Small intestine (tissue), 7 donors: ENCODE data around the gene IQCE. TPM values are rescaled to one million over a fixed set of nuclear protein-coding genes. Genes with fewer than 3 reads are reported as not detected.
"Not testable (repeated sequence)": the region's sequence is repeated elsewhere in the genome, so short reads cannot be mapped to it uniquely, and the experiment has no call there.

Source experiments
- DNase-seq, 2 donors: peaks; one replicate each; pipeline versions ENCODE4 v3.0.0 to v3.0.0-alpha.2; 2013
- FAIRE-seq: peaks from 2 replicates; lab custom pipeline; 2012; peaks lifted over from hg19 to GRCh38; lab: Jason Lieb, UNC
- H3K27ac ChIP-seq, 3 donors: one replicate each; pipeline ENCODE4 v1.5.1; 2013; ENCODE audit warnings: low read length in 2 of 3, mild to moderate bottlenecking in 2 of 3, control low read depth in 1 of 3, inconsistent platforms in 1 of 3, low read depth in 1 of 3, moderate library complexity in 1 of 3
- H3K27me3 ChIP-seq, 3 donors: one replicate each; pipeline ENCODE4 v1.6.1; 2013; ENCODE audit warnings: low read length in 3 of 3, inconsistent platforms in 1 of 3; ENCODE audit not compliant: control insufficient read depth in 3 of 3, insufficient read depth in 3 of 3
- H3K36me3 ChIP-seq, 3 donors: one replicate each; pipeline ENCODE4 v1.6.1; 2013; ENCODE audit warnings: low read length in 3 of 3, inconsistent platforms in 1 of 3, low read depth in 1 of 3, mild to moderate bottlenecking in 1 of 3, moderate library complexity in 1 of 3; ENCODE audit not compliant: control insufficient read depth in 3 of 3, insufficient read depth in 2 of 3
- H3K4me1 ChIP-seq, 3 donors: one replicate each; pipeline ENCODE4 v1.6.1; 2013; ENCODE audit warnings: low read length in 2 of 3, inconsistent platforms in 1 of 3, low read depth in 1 of 3, mild to moderate bottlenecking in 1 of 3, moderate library complexity in 1 of 3; ENCODE audit not compliant: control insufficient read depth in 3 of 3, insufficient read depth in 2 of 3
- H3K4me3 ChIP-seq, 3 donors: one replicate each; pipeline ENCODE4 v1.5.1; 2013; ENCODE audit warnings: low read length in 3 of 3, control low read depth in 1 of 3, inconsistent platforms in 1 of 3, low read depth in 1 of 3, mild to moderate bottlenecking in 1 of 3, moderate library complexity in 1 of 3
- H3K9me3 ChIP-seq, 2 donors: one replicate each; pipeline ENCODE4 v1.6.1; 2013; ENCODE audit warnings: low read depth in 1 of 2, low read length in 1 of 2; ENCODE audit not compliant: control insufficient read depth in 2 of 2, insufficient read depth in 1 of 2
- WGBS, 3 donors: extraction: QIAGEN DNeasy Blood & Tissue Kit; methylation state at CpG; one replicate each; pipeline ENCODE4 v1.1.7; 2013; 5-methylcytosine and 5-hydroxymethylcytosine counted together
- polyA plus RNA-seq, 4 donors: library from polyadenylated mRNA; stranded (reverse) in 3 of 4; unstranded in 1 of 4; fragments of 200-250 nt in 3 of 4; fragments of 120-200 nt in 1 of 4; gene quantifications; one replicate each; pipeline versions ENCODE4 v1.2.1 to v1.2.3, GENCODE V29; 2013
- donor health status: healthy with polysubstance abuse.
- donor health status: control.
- donor health status: control.
- donor health status: Bipolar disorder and iron deficiency.
- donor health status: healthy.

The IQCE gene
- polyA plus RNA-seq, 4 donors = 10.4 to 20.8 (median 15.5) TPM

GRCh38 chr7:2553108-2553507, 5.7 kb upstream of the IQCE start:
- H3K9me3 ChIP-seq = no peaks in the 10 kb centered on the region
- peaks cover 0 to 38% (median 2%) of the 10 kb centered on the region in 3 donors for H3K36me3 ChIP-seq
- FAIRE-seq = no peak
- WGBS, 3 donors = 94 to 96% (median 95%) methylated on average over 10 of the region's 10 CpGs
- peaks cover 3 to 18% (median 3%) of the 10 kb centered on the region in 3 donors for H3K4me1 ChIP-seq
- no peak overlapping the region for H3K27ac ChIP-seq
- no peaks in the 10 kb centered on the region for H3K27me3 ChIP-seq
- DNase-seq = no peak
- no peak overlapping the region for H3K4me3 ChIP-seq

- H3K4me1 ChIP-seq = peaks cover 3 to 24% (median 3%) of the 10 kb centered on the region in 3 donors
- no peaks in the 10 kb centered on the region for H3K9me3 ChIP-seq
- DNase-seq (peak in 1 of 2 donors; percentile 8), FAIRE-seq (no peak)
- H3K27ac ChIP-seq = peak overlapping the region in 1 of 3 donors; percentile 13
- H3K36me3 ChIP-seq = peaks cover 0 to 33% (median 2%) of the 10 kb centered on the region in 3 donors
- peak overlapping the region; percentile 63 to 92 (median 65) for H3K4me3 ChIP-seq
- H3K27me3 ChIP-seq = no peaks in the 10 kb centered on the region
- WGBS, 3 donors = 50 to 69% (median 56%) methylated on average over 16 of the region's 16 CpGs
Observed at GRCh38 chr7:2553831-2554581, 4.8 kb upstream of the IQCE start.

- 2 to 6% (median 3%) methylated on average over 10 to 12 of the region's 12 CpGs for WGBS, 3 donors
- no peaks in the 10 kb centered on the region for H3K9me3 ChIP-seq
- H3K36me3 ChIP-seq = peaks cover 0 to 30% (median 0%) of the 10 kb centered on the region in 3 donors
- no peak overlapping the region for H3K27ac ChIP-seq
- peak overlapping the region; percentile 63 to 92 (median 65) for H3K4me3 ChIP-seq
- DNase-seq (no peak), FAIRE-seq (no peak)
- H3K27me3 ChIP-seq = no peaks in the 10 kb centered on the region
- H3K4me1 ChIP-seq = peaks cover 3 to 24% (median 3%) of the 10 kb centered on the region in 3 donors
Observed at GRCh38 chr7:2554661-2555111, 4.1 kb upstream of the IQCE start.

GRCh38 chr7:2555121-2556052, 3.4 kb upstream of the IQCE start, which contains the start of gene BRAT1:
Gene BRAT1, minus strand, starts transcription at chr7:2555524. Its CDS starts 1,093 bp downstream, at chr7:2554431.
- peak within 1 kb of the TSS; percentile 88 to 98 (median 98) for H3K27ac ChIP-seq
- DNase-seq = peak; percentile 93 to 96
- no peak for FAIRE-seq
- peak within 1 kb of the TSS; percentile 63 to 92 (median 65) for H3K4me3 ChIP-seq
- 0 to 1% (median 0%) methylated on average over 60 to 79 of the region's 79 CpGs for WGBS, 3 donors
- H3K36me3 ChIP-seq = peaks cover 0 to 26% (median 0%) of the 10 kb centered on the region in 3 donors
- H3K27me3 ChIP-seq = no peaks in the 10 kb centered on the region
- peaks cover 3 to 28% (median 3%) of the 10 kb centered on the region in 3 donors for H3K4me1 ChIP-seq
- H3K9me3 ChIP-seq = no peaks in the 10 kb centered on the region

GRCh38 chr7:2559283-2559950, 638 bp downstream of the IQCE start:
- Histone ChIP-seq H3K4me3 (peak overlapping the region; percentile 61 to 72 (median 72)), H3K27me3 (no peaks in the 10 kb centered on the region), H3K36me3 (peaks cover 0 to 6% (median 0%) of the 10 kb centered on the region in 3 donors), H3K4me1 (peaks cover 0 to 20% (median 3%) of the 10 kb centered on the region in 3 donors), H3K27ac (peak overlapping the region; percentile 73 to 93 (median 88)), H3K9me3 (no peaks in the 10 kb centered on the region)
- FAIRE-seq (no peak), DNase-seq (peak; percentile 87 to 88)
- 3 to 11% (median 8%) methylated on average over 46 to 53 of the region's 53 CpGs for WGBS, 3 donors

GRCh38 chr7:2563955-2564354, 5.2 kb downstream of the IQCE start:
- 93 to 98% (median 94%) methylated on average over 3 of the region's 3 CpGs for WGBS, 3 donors
- peaks cover 0 to 21% (median 0%) of the 10 kb centered on the region in 3 donors for H3K4me1 ChIP-seq
- not testable (repeated sequence) for H3K9me3 ChIP-seq, H3K27me3 ChIP-seq, H3K4me3 ChIP-seq, DNase-seq, FAIRE-seq, H3K27ac ChIP-seq
- H3K36me3 ChIP-seq = peaks cover 0 to 27% (median 0%) of the 10 kb centered on the region in 3 donors

- no peak for FAIRE-seq
Observed at GRCh38 chr7:2564970-2565540, 6.3 kb downstream of the IQCE start.

More at GRCh38 chr7:2564970-2565540, 6.3 kb downstream of the IQCE start:
- DNase-seq = peak; percentile 70 to 84
- WGBS, 3 donors = 22 to 73% (median 46%) methylated on average over 11 to 12 of the region's 12 CpGs
- Histone ChIP-seq H3K4me3 (no peak overlapping the region), H3K4me1 (peaks cover 0 to 21% (median 0%) of the 10 kb centered on the region in 3 donors), H3K27me3 (no peaks in the 10 kb centered on the region), H3K9me3 (no peaks in the 10 kb centered on the region), H3K36me3 (peaks cover 0 to 36% (median 0%) of the 10 kb centered on the region in 3 donors), H3K27ac (peak overlapping the region in 2 of 3 donors; percentile 29 to 31)
